Measurements from ENCODE around the gene SEMA6A. TPM values are rescaled to one million over a fixed set of nuclear protein-coding genes. Genes with fewer than 3 reads are reported as not detected.

The SEMA6A gene
- total RNA-seq, 2 donors from 2014 or later: 3.9 to 4.4 TPM

DNA sequence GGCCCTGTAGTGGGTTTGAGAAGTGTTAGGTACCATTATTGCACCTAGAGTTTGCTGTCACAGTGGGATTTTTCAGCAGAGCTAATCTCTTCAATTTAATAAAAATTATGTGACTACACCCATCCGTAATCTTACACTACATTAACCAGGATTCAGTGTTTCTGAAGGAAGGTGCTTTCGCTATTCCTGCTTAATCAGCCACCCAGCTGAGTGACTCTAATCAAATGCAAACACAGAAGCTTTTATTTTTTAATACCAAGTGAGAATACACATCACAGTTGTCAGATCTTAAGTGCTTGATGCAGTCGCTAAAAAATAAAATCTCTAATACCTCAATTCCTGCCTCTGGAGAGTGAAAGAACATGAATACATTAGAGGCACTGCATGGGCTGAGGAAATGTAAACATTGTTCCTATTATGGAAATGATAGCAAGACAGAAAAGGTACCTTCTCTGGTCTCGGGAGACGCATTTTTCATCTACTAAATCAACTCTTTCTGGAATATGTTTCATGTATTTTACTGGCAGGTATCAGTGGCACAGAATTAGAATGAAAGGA, 125.7 kb downstream of the SEMA6A start:
- H3K27ac ChIP-seq: no peak overlapping the region
- H3K4me3 ChIP-seq: no peak overlapping the region
- DNase-seq (ENCODE audit: low spot score): no peak
- H3K4me1 ChIP-seq: peaks cover 0 to 3% of the 10 kb centered on the region in 2 donors
- H3K27me3 ChIP-seq: no peaks in the 10 kb centered on the region
- no peak for TF ChIP-seq CTCF (IDR thresholded peaks at IDR 0.05)
- peaks cover 16% of the 10 kb centered on the region for H3K36me3 ChIP-seq
- H3K9me3 ChIP-seq: no peaks in the 10 kb centered on the region

DNA sequence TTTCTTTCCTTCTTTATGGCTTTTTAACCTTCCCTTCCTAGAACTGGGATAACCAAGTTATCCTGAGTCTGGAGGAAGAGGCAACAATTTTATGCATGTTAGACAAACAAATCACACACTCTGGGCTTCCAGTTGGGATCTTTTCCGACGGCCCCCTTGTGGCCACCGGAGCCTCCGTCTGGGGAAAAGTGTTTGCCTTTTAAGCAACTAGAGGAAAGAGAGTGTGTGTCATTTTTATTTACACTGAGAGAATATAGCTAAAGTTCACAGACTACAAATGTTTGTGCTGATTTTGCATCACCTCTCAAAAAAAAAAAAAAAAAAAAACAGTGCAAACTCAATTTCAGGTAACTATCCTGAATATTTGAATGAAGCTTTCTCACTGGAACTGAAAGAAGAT, 126.2 kb downstream of the SEMA6A start:
- Histone ChIP-seq H3K4me3 (no peak overlapping the region), H3K36me3 (peaks cover 16% of the 10 kb centered on the region), H3K27me3 (no peaks in the 10 kb centered on the region), H3K9me3 (no peaks in the 10 kb centered on the region), H3K27ac (no peak overlapping the region), H3K4me1 (no peaks in the 10 kb centered on the region)
- TF ChIP-seq CTCF (IDR thresholded peaks at IDR 0.05): no peak
- no peak for DNase-seq (ENCODE audit: low spot score)

GRCh38 chr5:116446356-116447005, 128.1 kb downstream of the SEMA6A start:
- H3K9me3 ChIP-seq: no peaks in the 10 kb centered on the region
- no peaks in the 10 kb centered on the region for H3K27me3 ChIP-seq
- no peak for DNase-seq (ENCODE audit: low spot score)
- H3K27ac ChIP-seq: no peak overlapping the region
- peaks cover 0 to 10% of the 10 kb centered on the region in 2 donors for H3K4me1 ChIP-seq
- no peak for TF ChIP-seq CTCF (IDR thresholded peaks at IDR 0.05)
- H3K36me3 ChIP-seq: peaks cover 16% of the 10 kb centered on the region
- H3K4me3 ChIP-seq: no peak overlapping the region

DNA sequence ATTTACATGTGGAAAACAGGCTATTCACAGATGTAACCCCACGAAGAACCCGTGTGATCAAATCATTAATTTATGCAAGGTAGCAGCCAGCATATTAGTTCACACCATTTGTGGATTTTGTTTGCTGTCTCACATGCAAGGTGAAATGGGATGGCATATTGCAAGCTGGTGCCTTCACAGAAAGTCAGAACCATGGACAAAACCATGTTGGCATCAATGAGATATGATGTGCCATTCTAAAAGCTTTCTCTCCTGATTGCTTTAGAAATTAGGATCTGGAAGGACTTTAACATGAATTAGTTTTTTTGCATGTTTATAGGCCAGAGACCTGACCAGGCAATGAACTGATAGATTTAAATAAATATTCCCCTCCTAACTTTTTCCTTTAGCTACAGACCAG, 129.3 kb downstream of the SEMA6A start:
- Histone ChIP-seq H3K27me3 (no peaks in the 10 kb centered on the region), H3K9me3 (no peaks in the 10 kb centered on the region), H3K36me3 (peaks cover 16% of the 10 kb centered on the region), H3K4me3 (no peak overlapping the region), H3K4me1 (peaks cover 0 to 14% of the 10 kb centered on the region in 2 donors), H3K27ac (no peak overlapping the region)
- no peak for TF ChIP-seq CTCF (IDR thresholded peaks at IDR 0.05)
- no peak for DNase-seq (ENCODE audit: low spot score)

DNA sequence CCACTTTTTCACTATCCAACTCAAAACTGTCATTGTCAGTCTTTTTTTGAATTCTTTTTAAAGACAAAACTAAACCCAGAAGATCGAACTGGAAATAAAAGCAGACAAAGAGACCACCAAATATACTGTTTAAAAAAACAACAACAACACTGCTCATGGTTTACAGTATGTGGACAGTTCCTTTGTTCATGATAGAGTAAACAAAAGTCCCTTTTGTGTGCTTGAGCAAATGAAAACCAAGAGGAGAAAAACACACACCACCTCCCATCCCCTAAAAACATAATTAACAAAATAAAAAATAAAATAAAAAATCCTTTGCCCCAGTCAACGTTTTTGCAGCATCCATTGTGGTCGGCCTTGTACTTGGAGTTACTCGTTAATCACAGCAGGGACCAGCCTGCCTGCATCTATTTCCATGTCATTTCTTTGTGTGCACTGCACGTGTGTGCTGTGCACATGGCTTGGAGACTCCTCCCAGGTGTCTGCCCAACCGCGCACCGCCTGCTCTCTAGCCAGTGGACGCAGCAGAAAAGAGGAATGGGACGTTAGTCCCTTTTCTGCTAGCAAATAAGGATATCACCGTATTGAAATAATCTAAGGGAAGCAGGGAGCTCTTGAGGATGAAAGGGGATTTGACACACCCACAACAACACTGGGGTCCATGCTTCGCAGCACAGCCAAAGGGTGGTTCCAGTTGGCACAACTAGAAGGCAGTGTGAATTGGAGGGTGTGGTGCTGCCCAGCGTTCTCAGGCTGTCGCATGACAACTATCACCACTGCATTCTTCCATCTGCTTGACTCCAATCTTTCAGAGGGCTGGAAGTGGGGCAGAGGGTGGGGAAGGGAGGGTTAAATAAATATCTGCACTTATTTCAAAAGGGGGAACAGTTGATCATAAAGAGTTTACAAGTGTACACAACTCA, 130.0 kb downstream of the SEMA6A start:
- no peak for TF ChIP-seq CTCF (IDR thresholded peaks at IDR 0.05)
- H3K4me3 ChIP-seq: no peak overlapping the region
- H3K36me3 ChIP-seq: peaks cover 16% of the 10 kb centered on the region

More for the DNA sequence above, 130.0 kb downstream of the SEMA6A start:
- Histone ChIP-seq H3K4me1 (peaks cover 0 to 18% of the 10 kb centered on the region in 2 donors), H3K27me3 (no peaks in the 10 kb centered on the region), H3K9me3 (no peaks in the 10 kb centered on the region), H3K27ac (no peak overlapping the region)
- no peak for DNase-seq (ENCODE audit: low spot score)

All from right atrium auricular region (tissue), 2 donors.